Dermis blood vessel endothelial cell (primary cell): ENCODE data around the gene HAUS1. TPM values are rescaled to one million over a fixed set of nuclear protein-coding genes. Genes with fewer than 3 reads are reported as not detected.
A peak's percentile ranks its signal among the peaks of the same experiment; 100 is the strongest.
"Not testable (repeated sequence)": the region's sequence is repeated elsewhere in the genome, so short reads cannot be mapped to it uniquely, and the experiment has no call there.

Experiments
- DNase-seq: peaks from one replicate; pipeline ENCODE4 v3.0.0; 2010
- total RNA-seq: library from RNA; depleted of rRNA; stranded (reverse); fragments of >200 nt; gene quantifications from 2 replicates; pipeline ENCODE4 v1.2.3, GENCODE V29; 2014

HAUS1 gene, protein sequence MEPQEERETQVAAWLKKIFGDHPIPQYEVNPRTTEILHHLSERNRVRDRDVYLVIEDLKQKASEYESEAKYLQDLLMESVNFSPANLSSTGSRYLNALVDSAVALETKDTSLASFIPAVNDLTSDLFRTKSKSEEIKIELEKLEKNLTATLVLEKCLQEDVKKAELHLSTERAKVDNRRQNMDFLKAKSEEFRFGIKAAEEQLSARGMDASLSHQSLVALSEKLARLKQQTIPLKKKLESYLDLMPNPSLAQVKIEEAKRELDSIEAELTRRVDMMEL
- 87.6 and 102 TPM in 2 replicates for total RNA-seq

DNA sequence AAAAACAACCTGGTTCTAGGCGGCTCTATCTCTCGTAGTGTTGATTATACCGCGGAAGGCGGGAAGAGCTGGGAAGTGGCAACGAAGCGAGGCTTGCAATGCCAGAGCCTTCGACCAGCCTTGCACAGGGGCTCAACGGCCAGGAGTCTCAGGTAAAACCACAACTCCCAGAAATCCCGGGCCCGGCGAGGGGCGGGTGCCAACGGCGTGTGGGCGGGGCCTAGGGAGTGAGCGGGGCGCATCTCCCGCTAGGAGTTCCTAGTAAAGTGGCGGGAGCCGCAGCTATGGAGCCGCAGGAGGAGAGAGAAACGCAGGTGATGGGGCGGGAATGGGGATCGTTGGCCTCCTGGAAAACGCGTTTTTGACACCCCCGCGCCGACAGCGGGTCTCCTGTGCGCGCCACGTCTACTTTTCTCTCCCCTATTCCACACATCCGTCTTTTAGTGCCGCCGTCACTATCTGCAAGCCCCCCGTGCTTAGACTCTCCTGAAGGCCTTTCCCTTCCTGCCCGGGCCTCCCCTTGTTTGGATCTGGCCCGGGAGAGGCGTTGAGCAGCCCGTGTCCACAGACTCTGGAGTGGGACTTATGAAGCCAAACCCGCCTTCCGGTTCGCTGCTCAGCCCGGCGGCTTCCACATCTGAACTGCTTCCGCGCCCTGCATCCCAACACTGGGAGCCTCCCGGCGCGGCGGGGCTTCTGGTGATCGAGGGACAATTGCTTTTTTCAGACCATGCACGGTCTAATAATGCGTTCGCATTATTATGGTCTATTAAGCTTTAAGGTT lies at the start of gene HAUS1:
HAUS1 (plus strand) TSS at position 258 of the 784 bp plus-strand sequence; CDS start at position 285, 27 bp downstream.
- DNase-seq, result peak; percentile 86

DNA sequence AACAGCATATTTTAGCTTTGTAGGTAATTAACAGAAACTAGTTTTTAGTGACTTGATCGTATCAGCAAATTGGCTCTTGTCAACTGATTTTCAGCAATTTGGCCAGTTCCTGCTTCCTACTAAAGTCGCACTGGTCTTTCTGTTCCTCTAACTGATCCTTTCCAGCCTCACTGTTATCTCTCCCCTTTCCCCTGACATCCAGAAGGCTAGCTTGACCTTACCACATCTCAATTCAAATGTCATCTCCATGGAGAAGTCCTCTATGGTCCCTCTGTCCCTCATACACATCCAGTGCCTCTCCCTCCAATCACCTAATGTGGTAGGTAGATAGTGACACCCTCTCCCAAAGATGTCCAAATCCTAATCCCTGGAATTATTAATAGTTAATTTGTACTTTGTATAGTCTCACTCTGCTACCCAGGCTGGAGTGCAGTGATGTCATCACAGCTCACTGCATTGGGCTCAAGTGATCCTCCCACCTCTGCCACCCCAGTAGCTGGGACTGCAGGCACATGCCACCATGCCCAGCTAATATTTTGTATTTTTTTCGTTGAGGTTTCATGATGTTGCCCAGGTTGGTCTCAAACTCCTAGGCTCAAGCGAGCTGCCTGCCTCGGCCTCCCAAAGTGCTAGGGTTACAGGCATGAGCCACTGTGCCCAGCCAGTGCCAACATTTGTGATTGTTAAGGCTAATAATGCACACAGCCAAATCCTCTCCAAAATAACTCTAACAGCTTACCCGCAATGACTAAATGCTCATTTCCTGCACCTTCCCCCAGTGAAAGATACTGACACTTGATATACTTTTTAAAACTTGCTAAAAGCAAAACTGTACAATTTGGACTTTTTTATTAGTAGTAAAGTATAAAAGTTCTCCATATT lies 49.0 kb upstream of the HAUS1 start:
- DNase-seq, result no peak

DNA sequence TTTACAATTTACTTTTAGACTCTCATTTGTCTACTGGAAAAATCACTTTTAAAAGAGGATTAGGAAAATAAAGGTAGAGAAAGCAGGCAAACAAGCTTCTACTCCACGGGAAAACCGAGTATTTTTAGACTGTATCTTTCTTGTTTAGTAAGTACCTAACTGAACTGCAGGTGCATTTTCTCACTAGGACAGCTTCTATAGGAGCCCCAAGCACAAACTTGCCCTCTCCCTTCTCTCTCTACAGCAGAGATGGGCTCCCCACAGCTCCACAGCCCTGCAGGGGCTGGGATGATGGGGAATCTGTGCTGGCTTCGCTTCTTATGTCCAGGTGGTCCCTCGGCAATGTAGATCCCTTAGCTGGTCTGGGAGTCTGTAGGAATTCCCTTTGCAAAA lies 48.4 kb upstream of the HAUS1 start:
- no peak for DNase-seq

DNA sequence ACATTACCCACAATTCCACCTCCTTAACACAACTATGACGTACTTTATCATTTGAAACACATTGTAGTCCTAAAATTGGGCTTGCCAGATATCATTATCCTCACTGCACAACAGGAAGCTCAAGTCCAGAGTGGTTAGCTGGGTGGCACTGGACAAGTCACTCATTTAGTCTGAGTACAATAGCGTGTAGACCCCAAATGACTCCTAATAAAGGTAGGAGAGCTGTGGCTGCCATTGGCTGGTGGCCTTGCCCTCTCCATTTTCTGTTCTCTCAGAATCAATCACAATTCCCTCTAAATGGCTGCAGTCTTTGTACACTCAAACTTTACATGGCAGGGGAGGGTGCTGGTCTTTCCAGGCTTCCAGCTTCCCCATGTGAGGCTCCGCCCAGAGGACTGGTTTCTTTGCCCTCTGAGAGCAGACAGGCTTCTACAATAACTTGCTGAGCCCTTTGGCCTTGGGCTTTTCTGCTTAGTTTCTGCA lies 43.8 kb upstream of the HAUS1 start:
- no peak for DNase-seq

DNA sequence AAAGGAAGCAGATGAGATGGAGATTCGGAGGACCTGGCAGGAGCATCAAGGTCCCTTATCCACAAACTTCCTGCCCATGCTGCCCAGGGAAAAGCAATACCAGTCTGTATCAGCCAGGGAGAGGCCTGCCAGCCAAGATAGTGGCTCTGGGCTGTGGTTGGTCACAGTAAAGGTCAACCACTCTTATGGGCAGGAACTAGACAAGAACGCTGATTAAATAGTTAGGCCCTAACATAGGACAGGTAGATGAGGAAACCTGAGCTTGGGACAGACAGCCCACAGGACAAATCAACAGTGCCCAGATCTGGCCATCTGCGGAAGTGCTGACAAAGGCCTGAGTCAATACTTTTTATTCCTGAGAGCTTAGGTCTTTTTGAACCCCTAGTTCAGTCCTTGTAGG lies 42.8 kb upstream of the HAUS1 start:
- no peak for DNase-seq

DNA sequence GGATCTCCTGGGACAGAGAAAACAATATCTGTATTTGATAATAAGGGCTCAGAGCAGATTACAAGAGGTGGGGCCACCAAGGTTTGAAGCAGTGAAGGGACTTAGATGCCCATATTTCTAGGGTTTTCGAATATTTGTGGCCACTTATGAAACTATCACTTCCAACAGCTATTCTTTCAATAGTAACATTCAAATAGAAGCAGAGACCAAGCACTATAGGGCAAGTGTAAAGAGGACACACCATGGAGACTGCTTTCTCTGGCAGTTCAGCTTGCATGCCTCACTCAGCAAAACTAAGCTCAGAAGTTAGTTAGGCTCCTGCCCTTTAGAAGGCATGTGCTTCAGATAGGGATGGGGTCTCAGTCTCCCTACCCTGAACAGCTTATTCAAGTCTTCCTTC lies 42.4 kb upstream of the HAUS1 start:
- no peak for DNase-seq

DNA sequence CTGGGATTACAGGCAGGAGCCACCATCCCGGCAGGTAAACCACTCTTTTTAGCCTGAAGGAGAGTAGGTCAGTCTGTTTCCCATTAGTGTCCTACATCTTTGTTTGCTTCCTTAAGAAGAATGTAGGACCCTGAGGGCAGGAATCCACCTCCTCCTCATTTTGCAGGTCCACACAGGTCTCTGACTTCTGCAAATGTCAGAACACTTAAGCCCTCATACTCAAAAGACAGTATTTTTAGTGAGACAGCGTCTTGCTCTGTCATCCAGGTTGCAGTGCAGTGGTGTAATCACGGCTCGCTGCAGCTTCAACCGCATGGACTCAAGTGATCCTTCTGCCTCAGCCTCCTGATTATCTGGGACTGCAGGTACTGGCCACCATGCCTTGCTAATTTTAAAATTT lies 41.4 kb upstream of the HAUS1 start:
- no peak for DNase-seq

DNA sequence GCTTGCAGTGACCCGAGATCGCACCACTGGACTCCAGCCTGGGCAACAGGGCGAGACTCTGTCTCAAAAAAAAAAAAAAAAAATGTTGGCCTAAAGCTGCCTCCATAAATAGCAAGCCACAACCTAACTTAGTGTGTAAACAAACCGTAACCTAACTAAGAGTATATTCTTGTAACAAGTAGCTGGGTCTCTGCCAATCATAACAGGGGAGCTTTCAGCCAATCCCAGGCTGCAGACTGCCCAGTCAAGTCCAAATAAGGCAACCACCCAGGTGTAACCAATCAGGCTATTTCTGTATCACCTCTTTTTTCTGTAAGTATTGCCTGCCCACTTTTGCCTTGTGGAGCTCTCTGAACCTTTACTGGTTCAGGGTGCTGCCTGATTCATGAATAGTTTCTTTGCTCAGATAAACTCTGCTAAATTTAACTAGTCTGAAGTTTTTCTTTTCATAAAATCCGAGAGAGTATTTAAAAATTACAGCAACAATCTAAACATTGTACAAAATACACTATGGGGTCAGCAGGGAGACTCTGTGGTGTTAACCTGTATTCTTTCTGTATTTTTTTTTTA lies 36.7 kb upstream of the HAUS1 start:
- peak; percentile 37 for DNase-seq

DNA sequence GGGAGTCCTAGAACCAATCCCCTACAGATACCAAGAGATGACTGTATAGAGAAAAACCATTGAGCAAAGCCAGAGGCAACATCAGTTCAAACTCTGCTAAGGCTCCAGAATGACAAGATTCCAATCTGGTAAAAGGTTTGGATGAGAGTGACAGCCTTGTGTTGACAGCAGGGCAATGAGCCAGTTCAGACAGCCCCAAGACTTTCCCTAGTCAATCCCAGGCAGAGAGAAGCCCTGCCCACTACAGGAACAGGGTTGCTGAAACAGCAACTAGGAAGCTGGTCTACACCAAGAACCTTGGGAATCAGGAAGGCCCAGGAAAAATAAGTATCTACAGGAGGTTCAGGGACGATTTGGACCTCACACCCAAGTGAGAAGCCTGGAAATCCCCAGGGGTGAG lies 35.4 kb upstream of the HAUS1 start:
- DNase-seq, result no peak

DNA sequence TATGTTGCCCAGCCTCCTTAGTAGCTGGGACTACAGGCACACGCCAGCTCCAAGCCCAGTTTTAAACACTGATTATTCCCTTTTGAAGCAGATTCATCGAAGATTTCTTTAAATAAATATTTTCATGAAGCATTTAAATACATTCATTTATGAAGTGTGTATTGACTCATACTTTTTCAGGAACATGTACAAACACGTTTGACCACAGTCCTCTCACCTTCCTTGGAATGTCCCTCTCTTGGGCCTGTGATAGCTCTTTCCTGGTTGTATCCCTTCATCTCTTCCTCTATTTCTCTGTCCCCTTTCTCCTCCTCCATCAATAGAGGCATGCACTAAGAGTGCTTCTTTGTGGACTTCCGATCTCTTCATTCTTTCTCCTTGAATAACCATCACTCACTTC lies 34.7 kb upstream of the HAUS1 start:
- no peak for DNase-seq

DNA sequence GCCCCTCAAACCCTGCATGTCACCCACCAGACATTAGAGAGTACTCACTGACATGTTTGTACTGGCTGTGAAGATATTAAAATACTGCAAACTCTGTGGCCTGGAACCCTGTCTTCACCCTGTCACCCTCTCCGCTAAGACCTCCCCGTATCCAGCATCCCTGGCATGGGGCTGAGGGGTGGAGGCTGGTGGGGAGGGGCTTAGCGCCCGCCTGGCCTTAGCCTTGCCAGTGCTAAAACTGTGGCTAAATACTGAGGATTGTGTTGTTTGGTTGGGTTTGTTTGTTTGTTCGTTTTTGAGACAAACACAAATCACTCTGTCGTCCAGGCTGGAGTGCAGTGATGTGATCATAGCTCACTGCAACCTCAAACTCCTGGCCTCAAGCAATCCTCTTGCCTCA lies 34.0 kb upstream of the HAUS1 start:
- no peak for DNase-seq

DNA sequence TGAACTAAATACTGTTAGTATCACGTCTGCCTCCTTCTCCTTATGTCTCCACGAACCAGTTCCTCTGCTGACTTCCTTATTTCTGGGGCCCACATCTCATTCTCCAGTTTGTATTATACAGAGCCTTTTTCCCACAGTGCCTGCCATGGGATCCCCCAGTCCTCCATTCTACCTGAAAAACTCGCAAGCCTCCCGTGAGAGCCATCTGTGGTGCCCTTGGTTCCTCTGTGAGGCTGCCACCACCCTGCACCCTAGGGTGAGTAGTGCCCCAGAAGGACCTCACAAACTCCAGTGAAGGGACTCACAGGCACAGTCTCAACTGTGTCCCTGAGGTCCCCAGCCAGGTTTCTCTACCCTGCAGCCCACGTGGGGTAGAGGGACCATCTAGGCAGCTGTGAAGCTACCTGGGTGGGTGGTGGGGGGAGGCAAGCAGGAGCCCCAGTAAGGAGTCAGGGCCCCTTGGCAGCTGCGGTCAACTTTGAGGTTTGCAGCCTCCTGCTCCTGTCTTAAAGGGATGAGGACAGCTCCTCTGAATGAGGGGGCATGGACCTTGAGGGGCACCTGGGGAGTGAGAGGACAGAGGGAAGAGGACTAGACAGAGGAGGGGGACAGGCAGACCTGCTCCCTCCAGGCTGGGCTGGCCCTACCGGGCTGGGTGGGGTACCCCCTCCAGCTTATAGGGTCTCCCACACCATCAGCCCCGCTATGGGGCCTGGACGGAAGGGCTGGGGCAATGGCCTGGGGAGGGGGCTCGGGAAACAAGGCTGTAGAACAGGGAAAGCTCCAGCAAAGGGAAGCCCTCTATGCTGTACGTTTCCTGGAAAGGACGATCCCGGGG lies 33.2 kb upstream of the HAUS1 start:
- no peak for DNase-seq

DNA sequence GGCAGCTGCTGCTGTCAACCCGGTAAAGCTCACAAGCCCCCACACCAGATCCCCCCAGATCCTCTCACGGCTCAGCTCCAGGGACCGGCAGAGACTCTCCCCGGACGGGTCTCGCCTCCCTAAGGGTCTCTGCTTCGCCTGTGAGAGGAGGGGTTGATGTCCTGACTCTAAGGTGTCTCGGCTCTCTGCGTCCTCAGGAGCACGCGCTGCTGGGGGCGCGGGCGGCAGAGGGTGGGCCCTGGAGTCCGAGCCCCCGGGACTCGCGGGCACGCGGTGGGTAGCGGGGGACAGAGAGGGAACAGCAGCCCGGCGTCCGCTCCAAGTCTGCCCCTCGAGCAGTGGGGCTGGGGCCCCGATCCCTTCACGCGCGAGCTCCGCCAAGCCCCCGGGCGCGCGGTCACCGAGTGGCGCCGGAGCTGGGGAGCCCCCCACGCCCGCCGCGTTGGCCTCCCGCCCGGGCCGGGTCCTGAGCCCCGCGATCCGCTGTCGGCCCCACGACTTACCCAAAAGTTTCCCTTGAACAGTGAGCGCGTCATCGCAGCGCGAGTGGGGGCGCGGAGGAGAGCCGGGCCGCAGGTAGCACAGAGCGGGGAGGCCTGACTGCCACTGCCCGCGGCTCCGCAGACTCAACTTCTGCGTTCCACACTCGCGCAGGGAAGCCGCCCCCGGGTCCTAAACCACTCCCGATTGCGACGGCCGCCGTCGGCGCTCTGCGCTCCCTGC lies 32.4 kb upstream of the HAUS1 start, which contains the start of gene PSTPIP2:
PSTPIP2 (minus strand) TSS at position 608 of the 723 bp plus-strand sequence; CDS start at position 536, 72 bp downstream.
- peak; percentile 62 for DNase-seq

DNA sequence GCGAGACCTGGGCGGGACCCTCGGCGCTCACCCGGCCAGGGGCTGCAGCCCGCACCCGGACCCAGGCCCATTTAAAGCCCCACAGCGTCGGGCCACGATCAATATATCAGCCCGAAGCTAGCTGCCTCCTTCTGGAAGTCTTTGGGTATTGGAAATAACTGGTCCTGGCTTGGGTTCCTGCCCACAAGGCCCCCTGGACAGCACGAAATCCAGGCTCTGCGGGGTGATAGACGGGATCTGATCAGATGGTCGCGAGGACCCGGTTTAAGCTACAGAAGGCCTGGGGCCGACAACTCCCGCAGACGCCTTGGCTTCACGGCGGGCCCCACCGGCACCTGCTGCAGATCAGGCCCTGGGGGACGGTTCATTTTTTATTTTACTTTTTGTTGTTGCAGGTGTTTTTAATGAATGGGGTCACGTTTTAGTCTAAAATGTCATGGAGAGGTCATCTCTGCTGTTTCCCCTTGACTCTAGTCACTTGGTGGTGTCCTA lies 31.8 kb upstream of the HAUS1 start:
- no peak for DNase-seq

DNA sequence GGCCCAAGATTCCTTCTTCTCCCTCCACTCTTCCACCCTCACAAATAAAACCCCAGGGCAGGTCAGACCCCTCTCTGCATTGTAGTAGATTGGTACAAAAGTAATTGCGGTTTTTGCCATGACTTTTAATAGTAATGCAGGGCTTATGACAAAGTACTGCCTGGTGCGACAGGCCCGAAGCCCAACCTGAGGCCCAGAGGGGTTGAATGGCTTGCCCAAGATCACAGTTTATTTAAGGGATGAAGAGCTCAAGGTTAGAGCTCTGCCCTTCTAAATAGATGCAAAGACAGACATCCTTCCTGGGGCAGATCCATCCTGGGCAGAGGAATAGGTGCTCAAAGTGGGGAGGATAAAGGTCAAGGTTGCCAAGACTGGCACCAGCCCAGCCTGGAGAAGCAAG lies 31.2 kb upstream of the HAUS1 start:
- DNase-seq, result no peak

DNA sequence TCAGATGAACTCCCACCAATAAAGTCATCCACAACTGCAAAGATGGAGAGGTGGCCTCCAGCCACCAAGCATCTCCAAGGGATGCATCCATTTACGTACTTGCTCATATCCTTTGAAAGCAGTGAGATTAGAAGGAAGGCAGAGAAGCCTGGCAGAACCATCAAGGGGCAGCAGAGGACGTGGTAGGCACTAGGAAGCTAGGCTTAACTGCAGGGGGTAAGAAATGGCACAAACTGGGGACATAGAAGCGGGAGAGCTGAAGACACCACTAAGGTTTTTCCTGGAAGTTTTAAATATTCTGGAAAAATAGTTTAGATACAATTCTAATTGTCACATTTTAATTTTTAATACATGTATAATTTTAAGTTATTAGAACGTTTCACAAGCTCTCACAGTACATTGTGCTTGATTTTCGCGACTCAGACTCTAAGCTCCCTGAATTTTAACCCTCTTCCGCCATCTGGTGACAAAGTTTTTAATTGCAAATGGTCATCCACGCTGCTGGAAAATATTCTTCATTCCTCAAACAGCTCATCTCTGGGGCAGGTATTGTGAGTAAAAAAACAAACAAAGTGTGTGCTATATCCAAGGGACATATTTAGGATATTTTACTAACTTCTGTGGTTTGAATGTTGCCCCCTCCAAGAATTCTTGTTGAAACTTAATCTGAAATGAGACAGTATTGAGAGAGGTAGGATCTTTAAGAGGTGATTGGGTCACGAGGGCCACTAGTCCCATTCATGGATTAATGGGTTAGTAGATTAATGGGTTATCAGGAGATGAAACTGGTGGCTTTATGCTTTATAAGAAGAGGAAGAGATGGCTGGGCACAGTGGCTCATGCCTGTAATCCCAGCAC lies 30.5 kb upstream of the HAUS1 start:
- peak; percentile 79 for DNase-seq

DNA sequence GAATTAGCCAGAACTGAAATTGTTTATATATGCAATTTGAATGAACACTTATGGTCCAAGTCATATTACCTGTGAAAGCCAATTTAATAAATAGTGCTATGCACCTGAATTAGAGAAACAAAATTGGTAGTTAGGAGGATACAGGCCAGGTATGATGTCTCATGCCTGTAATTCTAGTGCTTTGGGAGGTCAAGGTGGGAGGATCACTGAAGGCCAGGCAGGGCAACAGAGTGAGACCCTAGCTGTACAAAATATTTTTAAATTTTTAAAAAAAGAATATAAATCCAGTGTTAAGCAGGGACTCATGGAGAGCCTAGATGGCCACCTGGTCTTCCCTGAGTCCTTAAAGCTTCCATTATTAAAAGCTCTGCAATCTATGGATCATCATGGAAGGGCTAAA lies 24.8 kb upstream of the HAUS1 start:
- DNase-seq, result no peak

DNA sequence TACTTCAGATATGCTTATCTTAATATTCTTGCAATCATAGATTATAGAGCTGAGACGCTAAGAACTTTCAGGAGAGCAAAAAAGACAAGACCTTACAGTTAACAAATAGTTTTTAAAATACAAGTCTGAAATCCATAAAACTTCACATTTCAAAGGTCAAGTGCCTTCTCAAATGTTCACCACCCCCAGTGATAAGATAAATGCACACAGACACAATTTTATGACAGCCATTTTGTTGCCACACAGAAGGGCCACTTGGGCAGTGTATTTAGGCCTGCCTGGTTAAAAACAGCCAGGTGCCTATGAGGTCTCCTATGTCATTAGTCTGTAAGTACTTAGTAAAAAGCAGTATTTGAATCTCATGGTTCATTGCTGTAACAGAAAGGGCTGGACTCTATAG lies 24.0 kb upstream of the HAUS1 start:
- no peak for DNase-seq

DNA sequence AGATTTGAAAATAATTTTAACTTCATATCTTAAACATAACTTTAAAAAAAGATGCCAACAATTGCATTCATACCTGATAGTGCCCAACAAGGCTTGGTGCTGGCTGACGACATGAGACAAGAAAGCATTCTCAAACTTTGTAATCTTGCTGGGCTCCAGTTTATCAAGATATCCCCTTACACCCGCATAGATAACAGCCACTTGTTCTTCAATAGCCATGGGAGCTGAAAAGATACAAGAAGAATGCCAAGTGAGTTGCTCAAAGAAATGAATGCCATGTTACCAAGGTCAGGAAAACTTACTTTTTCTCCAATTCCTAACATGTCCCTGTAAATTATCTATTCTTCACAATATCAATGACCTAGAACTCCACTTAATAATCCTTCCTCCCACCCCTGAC lies 19.8 kb upstream of the HAUS1 start:
- no peak for DNase-seq

DNA sequence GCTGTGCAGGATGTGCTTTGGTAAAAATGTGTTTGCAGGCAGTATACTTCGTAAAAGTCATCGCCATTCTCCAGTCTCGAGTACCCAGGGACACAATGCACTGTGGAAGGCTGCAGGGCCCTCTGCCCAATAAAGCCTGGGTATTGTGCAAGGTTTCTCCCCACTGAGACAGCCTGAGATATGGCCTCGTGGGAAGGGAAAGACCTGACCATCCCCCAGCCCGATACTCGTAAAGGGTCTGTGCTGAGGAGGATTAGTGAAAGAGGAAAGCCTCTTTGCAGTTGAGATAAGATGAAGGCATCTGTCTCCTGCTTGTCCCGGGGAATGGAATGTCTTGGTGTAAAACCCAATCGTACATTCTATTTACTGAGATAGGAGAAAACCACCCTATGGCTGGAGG lies 15.7 kb upstream of the HAUS1 start:
- DNase-seq, result not testable (repeated sequence)
